HG02571 (cell line): ENCODE results near the gene GSTM2.
A peak's percentile ranks its signal among the peaks of the same experiment; 100 is the strongest.

Experiments
- ATAC-seq: cut with Tn5 transposase; IDR thresholded peaks from one replicate; pipeline ENCODE4 v1.9.1; 2021; ENCODE audit warnings: mild to moderate bottlenecking, moderate library complexity; ENCODE audit not compliant: unreplicated experiment

Gene GSTM2

GRCh38 chr1:109667452-109668122, at the start of gene GSTM2:
GSTM2 (plus strand) TSS chr1:109668057; CDS start chr1:109668116, 59 bp downstream.
- ATAC-seq: peak; percentile 92

- ATAC-seq: no peak
These were observed 48.9 kb upstream of the GSTM2 start for GRCh38 chr1:109618661-109619575.

- peak; percentile 43 for ATAC-seq
These were observed 48.1 kb upstream of the GSTM2 start, which contains the start of the genes AMPD2 and GNAT2 for GRCh38 chr1:109619576-109620400. AMPD2 (plus strand) TSS chr1:109619837; CDS start chr1:109621176, 1,339 bp downstream. GNAT2 (minus strand) TSS chr1:109619616; CDS start chr1:109612870, 6,746 bp downstream.

- ATAC-seq: no peak
These were observed 47.5 kb upstream of the GSTM2 start for GRCh38 chr1:109620401-109620791.

- peak; percentile 68 for ATAC-seq
These were observed 47.0 kb upstream of the GSTM2 start for GRCh38 chr1:109620841-109621286.

DNA sequence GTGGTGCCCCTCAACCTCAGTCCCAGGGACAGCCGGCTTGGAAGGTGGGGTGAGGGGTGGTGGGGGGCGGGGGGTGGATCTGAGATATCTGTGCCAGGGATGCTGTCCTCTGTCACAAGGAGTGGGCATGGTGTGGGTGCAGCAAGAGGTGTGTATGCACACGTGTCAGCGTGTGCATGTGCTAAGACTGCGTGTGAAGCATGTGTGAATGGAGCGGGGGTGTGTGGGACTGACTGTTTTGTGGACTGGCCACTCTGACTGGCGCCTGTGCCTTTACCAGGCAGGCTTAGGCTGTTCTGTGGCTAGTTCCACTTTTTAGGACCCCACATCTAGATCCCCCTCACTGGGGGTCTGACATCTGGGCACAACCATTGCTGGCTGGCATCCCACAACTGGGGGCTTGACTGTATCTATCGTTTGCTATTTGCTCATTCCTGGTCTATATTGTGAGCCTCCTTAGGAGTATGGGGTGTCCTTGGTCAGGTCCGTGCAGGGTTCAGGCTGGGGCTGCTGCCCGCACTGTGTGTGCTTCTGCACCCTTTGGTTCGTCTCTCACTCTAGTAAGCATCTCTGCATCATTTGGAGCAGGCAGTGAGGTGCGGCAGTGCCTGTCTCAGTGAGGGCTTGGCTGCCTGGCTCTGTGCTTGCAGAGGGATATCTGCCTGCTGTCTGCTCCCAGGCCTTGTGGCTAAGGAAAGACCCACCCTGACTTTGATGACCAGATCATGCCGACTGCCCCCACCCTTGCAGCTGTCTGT, 46.3 kb upstream of the GSTM2 start:
- no peak for ATAC-seq

DNA sequence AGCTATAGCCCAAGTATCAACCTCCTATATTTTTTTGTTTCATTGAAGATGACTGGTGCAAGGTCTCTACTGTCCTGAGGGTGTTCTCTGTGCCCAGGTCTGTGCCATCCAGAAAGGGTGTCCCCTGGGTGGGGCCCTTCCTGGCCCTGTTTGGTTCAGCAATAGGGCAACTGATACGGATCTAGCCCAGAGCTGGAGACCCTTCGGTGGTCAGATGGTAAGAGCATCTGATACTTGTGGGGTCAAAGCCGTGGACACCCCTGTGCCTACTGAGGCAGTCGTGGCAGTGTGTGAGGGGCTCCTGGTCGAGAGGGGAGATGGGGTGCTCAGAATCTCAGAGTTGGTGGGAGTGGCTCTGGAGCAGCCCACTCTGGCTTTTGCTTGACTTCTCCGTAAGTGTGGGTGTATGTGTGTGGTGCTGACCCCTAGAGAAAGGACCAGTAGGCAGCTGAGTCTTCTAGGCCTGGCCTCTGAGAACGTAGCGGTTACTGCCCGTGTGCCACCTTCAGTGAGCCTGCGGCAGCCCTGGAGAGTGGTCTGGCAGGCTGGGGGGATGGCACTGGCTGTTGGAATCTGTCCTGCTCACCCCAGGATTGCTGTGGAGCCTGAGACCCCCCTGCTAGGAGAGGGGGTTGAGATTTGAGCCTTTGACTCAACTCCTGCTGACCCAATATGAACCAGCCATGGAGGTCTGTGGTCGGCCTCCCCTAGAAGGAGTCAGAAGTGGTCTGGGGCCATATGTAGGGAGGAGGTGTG, 45.5 kb upstream of the GSTM2 start:
- no peak for ATAC-seq

DNA sequence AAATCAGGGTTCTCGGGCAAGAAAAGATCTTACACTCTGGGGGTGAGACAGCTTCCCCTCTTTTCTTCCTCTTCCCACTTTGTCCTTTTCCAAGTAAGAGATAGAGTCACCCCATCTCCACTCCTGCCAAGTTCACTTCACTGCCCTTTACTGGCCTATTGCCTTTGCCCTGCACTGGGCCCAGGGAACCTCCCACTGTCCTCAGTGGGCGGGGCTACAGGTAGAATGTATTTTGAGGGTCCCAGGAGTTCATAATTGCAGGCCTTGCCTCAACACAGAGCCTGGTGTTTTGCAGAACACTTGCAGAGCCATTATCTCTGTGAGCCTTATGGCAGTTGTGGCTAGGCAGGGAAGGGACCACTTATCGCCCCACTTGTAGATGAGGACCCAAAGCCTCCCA, 45.0 kb upstream of the GSTM2 start:
- ATAC-seq: no peak

DNA sequence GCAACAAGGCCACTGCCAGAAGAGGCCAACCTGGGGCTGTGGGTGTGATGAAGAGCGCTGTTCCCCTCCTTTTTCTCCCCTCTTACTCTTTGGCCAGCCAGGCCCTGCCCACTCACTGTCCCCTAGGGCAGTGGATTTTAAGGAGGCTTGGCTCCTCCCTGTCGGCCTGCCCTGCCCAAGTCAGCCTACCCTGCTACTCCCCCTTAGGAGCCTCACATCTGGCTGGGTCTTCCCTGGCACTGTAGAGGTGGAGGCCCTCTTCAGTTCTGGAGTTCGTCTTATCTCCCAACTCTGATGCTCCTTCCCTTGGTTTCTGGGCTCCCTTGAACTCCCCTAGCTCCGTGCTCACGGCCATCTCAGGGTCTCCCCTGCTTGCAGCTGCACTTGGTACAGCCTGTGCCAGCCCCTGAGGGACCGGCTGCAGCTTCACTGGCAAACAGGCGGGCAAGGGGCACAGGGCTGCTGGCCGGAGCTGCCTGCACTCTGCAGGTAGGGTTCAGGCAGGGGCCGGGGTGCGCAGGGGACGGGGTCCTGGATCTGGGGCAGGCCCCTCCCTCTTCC, 44.2 kb upstream of the GSTM2 start:
- no peak for ATAC-seq

- ATAC-seq: no peak
These were observed 43.5 kb upstream of the GSTM2 start for GRCh38 chr1:109624201-109625010.

DNA sequence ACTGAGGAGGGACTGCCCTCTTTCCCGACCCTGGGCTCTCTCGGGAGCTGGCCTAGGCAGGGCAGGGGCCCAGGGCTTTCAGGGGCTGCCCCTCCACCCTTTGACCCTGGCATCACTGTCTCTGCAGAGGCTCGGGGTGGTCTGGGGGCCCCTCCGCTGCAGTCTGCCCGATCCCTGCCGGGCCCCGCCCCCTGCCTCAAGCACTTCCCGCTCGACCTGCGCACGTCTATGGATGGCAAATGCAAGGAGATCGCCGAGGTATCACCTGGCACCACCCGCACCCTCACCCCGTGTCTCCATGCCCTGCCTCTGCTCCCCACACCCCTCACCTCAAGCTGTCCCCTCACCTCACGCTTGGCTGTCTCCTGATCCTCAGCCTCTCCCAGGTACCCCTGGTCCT, 42.7 kb upstream of the GSTM2 start:
- ATAC-seq: no peak

GRCh38 chr1:109625601-109626560, 42.0 kb upstream of the GSTM2 start:
- ATAC-seq: no peak

DNA sequence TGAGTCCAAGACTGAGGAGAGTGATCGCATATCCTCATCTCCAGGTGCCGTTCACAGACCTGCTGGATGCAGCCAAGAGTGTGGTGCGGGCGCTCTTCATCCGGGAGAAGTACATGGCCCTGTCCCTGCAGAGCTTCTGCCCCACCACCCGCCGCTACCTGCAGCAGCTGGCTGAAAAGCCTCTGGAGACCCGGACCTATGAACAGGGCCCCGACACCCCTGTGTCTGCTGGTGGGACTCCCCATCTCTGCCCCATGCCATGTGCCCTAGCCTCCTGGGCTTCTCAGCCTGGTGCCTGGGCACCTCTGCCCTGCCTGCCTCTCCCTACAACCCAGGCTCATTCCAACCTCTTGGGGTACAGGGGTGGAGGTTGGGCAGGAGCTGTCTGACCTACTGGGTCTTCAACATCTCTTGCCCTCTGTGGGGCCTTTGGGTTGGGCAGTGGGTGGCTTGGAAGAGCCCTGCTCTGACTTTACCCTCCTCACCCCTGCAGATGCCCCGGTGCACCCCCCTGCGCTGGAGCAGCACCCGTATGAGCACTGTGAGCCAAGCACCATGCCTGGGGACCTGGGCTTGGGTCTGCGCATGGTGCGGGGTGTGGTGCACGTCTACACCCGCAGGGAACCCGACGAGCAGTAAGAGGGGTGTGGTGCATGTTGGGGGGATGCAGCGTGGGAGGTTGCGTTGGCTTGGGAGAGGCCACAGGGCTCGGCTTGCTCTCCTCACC, 41.0 kb upstream of the GSTM2 start:
- no peak for ATAC-seq

DNA sequence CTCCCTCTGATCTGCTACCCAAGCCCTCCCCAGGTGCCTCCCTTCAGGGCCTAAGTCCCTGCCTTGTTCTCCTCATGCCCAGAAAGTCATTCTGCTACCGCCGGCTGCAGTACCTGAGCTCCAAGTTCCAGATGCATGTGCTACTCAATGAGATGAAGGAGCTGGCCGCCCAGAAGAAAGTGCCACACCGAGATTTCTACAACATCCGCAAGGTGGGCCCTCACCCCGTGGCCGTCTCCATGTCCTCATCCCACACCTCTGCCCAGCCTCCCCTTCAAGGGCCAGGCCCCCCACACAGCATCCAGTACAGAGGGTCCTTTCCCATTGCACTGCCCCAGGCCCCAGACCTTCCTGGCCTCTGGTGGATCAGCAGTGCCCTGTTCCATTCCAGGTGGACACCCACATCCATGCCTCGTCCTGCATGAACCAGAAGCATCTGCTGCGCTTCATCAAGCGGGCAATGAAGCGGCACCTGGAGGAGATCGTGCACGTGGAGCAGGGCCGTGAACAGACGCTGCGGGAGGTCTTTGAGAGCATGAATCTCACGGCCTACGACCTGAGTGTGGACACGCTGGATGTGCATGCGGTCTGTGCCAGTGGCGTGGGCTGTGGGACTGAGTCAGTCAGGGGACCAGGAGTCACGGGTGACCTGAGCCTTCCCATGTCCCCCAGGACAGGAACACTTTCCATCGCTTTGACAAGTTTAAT, 40.0 kb upstream of the GSTM2 start:
- ATAC-seq: no peak

GRCh38 chr1:109628540-109629321, 39.1 kb upstream of the GSTM2 start:
- ATAC-seq: no peak
